NCI-H82 treated with DMSO at 0.1 percent for 48 hours (cell line): ENCODE measurements around the gene PIGQ.

Experiments used
- DNase-seq: peaks from one replicate; lab custom pipeline; 2025; ENCODE audit not compliant: unreplicated experiment; lab: John Stamatoyannopoulos, UW

Gene PIGQ

DNA sequence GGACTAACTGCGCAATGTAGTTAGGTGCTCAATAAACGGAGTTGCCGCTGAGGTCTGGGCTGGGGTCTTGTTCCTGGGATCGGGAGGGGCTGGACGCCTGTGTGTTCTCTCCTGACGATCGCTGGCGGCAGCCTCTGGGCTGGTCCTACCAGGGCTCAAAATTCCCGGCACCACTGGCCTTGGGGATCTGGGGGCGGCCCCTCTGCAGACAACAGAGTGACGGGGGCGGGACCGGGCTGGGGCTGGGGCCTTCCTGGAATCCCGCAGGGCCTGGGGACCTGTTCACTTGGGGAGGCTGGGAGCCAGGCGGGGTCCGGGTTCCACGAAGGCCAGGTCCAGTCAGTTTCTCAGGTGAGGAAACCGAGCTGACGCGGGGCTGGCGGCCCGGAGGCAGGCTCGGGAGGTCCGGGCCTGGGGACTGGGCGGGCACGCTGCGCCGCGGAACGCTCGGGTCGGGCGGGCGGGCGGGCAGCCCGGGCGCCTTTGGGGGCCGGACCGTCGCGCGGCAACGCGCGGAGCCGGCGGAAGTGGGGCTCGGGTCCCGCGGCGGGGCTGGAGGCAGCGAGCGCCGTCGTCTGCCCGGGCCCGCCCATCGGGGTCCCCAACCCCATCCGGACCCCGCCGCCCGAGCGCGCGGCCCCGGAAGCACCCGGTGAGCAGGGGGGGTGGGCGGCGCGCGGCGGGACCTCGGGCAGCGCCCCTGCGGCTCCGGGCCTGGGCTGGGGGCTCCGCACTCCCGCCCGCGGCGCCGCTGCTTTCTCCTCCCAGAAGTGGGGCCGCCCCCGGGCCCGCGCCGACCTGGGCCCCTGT lies at the start of gene PIGQ:
TSS of gene PIGQ (plus strand) at position 524 of the 810 bp plus-strand sequence. CDS start 4,107 bp downstream, outside the sequence.
- DNase-seq = no peak

GRCh38 chr16:520847-521246 lies 48.9 kb upstream of the PIGQ start:
- no peak for DNase-seq

DNA sequence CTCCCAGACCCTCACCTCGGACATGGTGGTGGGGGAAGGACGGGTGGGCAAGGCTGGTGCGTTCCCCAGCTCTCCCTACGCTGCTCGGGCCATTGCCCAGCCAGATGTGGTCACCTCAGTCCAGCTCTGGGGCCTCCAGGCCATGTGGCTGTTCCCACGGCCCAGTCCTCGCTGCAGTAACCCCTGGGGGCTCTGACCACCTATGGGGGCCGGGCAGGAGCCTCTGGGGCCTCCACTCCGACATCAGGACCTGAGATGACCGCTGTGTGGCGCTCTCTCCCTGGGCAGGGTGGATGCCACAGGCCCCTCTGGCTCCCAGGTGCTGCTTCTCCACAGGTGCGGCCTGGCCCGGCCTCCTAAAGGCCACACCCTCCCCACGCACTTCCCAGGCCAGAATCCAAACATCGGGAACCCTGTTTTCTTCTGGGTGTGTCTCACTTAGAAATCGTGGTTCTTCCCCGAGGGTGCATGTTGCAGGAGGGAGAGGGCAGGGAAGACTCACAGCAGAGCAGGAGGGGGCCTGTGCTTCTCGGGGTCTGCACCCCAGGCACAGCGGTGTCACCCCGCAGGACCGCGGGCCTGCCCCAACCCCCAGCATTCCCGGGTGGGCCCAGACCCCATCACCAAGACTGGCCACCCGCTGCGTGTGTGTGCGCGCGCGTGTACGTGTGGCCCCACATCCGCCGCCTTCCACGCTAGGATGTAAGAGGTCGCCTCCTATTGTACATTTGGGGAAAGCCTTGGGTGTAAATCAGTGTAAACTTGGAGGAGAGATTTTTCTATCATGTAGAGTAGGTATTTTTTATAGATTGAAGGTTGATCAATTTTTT lies 48.2 kb upstream of the PIGQ start:
- no peak for DNase-seq

DNA sequence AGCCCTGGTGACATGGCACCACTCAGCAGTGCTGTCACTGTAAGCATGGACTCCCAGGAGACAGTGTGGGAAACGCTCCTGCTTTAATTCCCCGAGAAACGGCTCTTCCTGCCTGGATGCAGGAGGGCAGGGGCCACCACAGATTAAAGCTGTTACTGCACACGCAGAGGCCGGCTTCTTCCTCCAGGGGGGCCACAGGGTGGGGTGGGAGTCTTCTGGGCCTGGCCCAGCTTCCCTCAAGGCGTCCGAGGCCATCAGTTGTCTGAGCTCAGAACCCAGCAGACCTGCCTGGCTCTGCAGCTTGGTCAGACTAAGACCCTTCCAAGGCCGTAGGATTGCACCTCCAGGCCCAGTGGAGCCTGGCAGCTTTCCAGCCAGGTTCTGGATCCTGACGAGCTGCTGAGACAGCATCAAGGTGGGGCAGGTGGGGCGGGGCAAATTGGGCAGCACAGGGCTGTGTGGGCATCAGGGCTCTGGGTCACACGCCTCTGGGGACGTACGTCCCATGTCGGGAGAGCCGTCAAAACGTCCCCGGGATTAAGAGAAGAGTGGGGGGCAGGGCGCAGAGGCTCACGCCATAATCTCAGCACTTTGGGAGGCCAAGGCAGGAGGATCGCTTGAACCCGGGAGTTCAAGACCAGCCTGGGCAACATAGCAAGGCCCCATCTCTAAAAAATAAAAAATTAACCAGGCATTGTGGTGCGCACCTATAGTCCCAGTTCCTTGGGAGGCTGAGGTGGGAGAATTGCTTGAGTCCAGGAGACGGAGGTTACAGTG lies 47.3 kb upstream of the PIGQ start:
- DNase-seq = no peak

DNA sequence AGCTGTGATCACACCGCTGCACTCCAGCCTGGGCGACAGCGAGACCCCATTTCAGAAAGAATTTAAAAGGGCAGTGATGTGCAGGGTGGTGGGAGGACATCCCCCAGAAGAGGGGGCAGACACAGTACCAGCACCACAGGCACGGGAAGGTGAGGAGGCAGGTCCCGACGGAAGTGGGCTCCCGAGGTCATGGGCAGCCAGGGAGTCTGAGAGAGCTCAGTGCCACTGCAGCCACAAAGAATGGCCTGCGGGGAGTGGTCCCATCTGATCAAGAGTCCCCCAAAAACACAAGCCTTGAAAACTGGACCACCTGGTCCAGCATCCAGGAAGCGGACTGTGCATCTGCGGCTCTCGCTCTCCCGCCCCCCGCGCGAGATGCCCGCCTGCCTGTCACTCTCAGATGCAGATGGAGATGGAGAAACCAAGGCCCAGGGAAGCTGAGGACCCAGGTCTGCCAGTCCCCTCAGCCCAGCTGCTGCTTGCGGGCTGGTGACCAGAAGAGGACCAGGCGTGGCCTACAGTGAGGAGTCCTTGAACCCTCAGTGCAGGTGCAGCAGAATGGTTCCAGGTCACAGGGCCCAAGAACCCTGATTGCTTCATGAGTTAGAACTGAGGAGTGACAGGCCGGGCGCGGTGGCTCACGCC lies 46.5 kb upstream of the PIGQ start:
- no peak for DNase-seq

DNA sequence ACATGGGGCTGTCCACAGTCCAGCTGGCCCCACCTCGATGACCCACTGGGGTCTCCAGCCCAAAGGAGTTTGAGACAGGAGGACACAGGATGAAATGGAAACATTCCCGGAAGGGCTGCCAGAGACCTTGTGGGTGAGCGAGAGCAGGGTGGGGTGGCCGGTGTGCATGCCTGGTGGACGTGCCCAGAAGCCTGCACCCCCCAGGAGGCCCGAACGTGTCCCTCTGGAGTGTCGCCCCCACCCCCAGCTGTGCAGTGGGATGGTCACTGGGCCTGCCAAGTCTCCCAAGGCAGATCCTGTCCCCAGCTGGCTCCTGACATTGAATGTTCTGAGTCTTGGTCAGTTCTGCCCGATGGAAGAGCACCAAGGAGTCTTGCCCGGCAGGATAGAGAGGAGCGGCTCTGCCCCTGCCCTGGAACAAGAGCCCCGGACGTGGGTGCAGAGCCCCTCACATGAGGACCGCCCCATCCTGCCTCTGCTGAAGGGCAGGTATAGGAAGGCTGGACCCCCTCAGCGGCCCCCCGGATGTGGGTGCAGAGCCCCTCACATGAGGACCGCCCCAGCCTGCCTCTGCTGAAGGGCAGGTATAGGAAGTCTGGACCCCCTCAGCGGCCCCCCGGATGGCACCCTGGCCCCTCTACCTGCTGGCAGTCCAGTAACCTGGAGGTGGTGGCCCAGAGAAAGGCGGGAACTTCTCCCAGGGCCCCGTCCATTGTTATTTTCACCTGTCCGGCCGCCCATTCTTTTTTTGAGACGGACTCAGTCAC lies 45.3 kb upstream of the PIGQ start:
- no peak for DNase-seq

DNA sequence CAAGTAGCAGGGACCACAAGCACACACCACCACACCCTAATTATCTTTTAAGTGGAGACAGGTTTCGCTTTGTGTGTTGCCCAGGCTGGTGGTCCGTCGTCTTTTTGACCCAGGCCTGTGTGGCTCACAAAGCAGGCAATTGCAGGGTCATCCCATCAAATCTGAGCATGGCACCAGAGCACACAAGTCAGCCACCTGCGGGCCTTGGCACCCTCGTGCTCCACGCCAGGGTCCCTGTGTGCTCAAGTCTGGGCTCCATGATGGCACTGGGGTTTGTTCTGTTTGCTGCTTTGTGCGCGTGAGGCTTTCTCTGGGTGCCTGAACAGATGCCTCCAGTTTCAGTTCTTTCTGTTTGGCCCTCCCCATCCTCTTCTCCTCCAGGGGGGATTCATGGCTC lies 44.6 kb upstream of the PIGQ start:
- DNase-seq = no peak

DNA sequence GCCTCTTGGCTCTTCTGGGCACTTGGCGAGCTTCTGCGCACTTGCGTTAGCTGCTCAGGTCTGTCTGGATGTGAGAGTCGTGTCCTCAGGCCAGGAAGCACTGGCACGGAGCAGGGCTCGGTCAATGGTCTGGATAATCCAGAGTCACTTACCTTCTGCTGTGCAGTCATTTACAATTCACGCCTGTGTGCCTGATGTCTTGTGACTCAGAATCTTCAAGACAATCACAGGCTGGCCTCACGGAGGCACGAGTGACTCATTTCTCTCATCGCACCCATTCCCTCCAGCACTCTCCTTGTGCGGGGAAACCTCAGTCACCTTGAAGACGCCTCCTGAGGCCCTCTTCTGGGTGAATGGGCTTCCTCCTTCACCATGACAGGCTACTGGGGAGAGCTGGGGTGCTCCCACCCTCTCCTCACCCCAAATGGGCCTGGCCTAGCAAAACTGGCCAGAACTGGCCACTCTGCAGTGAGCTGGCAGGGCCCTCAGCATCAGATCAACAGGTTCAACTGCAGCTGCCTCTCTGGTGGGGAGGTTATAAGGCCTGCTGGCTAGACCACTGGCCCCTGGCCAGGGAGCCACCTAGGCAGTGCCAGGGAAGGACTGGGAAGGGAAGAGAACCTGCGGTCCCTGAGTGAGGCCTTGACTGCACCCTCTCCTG lies 44.1 kb upstream of the PIGQ start:
- no peak for DNase-seq

DNA sequence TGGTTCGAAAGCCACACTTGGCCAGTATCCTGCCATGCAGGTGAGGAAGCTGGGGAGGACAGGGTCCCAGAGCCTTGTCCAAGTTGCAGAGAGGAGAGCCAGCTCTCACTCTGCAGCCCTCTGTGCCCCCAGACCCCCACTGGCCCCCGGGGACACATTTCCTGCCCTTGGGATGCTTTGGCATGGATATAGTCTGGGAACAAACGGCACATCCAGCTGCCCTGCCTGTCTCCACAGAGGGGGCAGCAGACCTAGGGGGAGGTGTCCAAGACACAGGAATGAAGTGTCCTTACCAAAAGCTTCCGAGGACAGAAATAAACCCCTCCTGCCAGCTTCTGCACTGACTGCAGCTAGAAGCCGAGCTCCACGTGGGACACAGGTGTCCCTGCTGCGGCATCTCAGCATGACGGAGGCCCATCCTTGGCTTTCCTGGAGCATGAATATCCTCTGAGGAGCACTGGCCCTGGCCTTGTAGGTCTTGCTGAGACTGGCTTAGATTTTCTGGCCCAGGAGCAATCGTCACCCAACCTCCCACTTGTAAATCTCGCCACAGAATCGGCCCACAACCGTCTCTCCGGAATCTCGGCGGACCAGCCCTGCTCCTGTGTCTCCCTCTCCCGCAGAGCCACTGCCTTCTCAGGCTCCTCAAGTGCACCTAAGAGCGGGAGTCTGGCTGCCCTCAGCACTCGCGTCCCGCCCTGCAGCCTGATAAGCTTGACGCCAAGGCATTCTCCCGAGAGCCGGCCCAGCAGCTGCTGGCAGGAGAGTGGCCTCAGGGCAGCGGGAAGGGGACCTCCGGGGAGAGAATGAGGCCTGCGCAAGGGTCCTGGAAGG lies 43.4 kb upstream of the PIGQ start:
- DNase-seq = no peak

DNA sequence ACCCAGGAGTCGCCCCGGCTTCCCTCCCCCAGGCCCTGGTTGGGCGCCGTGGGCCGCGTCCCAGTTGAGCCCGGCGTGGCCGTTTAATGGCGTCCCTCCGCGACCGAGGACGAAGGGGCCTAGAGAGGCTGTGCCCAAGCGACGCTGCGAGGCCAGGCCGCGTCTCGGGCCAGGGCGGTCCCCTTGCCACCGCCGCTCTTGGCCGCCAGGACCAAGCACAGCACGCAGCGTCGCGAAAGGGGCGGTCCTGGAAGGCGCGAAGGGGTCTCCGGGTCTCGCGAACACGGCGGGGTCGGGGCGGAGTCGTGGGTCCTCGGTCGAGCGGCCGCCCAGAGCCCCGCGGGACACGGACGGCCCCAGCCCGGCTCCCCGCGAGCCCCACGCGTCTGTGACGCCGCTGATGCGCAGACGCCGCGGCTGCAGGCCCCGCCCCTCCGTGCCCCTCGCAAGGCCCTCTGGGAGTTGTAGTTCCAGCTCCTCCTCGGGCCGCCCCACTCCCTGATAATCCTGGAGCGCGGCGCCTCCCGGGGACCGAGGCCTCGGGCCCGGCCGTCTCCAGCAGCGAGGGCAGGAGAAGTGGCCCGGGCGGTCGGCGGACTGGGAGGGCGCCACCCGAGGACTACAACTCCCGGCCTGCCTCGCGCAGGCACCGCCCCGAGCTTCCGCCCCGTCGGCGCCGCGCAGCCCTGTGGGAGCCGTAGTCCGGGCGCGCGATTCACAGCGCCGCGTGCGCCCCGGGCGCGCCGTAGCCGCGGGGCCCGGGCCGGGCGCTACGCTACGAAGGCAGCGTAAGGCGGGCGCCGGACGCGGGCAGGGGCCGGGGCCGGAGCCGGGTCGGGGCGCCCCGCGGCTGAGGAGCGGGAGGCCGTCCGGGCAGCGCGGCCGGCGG lies 42.5 kb upstream of the PIGQ start, which contains the start of gene CAPN15:
TSS of gene CAPN15 (plus strand) at position 698 of the 889 bp plus-strand sequence. CDS start 19,127 bp downstream, outside the sequence.
- peak; percentile 47 for DNase-seq

DNA sequence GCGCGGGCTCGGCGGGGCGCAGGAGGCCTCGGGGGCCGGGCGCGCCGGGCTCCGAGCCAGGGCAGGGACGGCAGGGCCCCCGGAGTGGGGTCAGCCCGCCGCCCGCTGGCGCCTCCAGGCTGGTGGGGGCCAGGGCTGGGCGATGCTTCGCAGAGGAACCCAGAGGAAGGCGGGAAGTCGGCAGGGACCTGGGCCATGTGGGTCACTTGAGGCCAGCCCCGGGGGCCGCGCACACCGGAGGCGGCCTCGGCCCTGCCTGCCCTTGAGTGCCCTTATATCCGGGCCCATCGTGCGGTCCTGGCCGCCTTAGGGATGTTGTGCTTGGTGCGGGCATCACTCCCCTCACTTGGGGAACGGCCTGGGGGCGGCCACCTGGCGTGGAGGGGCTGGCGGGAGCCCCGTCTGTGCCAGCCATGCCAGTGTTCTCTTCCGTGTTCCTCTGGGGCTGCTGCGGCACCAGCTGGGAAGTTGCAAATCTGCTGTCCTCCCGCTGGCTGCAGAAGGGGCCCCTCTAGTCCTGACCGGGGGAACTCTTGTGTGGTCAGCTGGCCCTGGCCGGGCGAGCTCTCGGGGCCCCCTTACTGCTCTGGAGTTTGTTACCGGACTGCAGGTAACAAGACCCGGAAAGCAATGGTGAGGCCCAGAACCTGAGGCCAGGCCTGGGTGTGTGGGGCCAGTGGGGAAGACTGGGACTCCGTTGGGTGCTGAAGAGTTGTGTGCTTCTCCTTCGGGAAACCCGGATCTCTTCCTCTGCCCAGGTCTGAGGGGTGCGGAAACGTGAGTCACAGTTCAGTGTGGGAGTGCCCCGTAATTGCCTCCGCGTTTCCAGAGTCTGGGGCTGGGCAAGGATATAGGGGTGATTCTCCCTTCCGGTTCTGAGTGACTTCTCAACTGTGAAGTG lies 41.4 kb upstream of the PIGQ start:
- DNase-seq = no peak

GRCh38 chr16:529012-529575 lies 40.7 kb upstream of the PIGQ start:
- no peak for DNase-seq

- DNase-seq = no peak
These were observed 39.5 kb upstream of the PIGQ start for GRCh38 chr16:530111-530817.

DNA sequence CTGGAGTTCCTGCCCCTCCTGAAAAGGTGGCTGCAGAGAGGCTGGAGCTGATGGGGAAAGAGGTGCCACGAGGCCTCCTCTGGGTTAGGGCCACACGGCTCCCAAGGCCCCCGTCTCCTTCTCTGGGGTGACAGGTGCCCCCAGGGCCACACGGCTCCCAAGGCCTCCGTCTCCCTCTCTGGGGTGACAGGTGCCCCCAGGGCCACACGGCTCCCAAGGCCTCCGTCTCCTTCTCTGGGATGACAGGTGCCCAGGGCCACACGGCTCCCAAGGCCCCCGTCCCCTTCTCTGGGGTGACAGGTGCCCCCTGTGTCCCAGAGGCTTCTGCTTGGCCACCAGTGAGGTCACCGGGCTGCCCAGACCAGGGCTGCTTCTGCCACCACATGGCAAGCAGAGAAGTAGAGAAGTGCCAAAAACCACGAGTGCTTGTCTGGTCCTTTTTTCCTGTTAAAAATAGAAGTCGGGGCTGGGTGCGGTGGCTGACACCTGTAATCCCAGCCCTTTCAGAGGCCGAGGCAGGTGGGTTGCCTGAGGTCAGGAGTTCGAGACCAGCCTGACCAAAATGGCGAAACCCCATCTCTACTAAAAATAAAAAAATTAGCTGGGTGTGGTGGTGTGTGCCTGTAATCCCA lies 38.2 kb upstream of the PIGQ start:
- DNase-seq = no peak

DNA sequence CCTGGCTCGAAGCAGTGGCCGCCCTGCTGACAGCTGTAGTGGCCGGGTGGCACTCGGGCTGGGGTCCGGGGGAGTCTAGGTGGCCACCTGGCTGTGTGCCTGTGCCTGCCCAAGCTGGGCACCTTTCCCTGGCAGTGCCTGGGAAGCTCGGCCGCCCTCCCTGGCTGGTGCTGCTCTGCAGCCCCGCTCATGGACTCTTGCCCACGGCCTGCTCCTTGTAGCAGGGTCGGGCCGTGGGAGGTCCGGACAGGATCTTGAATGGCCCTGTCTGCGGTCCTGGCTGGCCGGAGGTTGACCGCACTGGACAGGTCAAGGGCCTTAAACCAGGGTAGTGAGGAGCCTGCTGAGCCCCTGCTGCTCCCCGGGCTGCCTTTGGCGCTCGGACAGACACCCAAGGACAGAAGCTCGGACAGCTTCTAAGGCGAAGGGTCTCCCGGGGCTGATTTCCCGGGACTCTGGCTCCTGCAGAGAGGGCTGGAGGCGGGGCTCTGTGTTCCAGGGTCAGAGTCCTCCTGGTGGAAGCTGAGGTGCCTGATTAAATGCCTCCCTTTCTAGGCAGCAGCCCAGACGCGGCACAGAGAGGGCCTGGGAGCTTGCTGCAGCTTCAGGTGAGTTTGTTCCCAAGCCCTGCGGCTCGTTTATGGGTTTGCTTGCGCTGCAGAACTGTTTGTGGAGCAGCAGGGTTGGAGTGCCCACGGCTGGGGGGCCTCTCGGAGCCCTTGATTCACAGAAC lies 36.2 kb upstream of the PIGQ start:
- no peak for DNase-seq
